Spleen (tissue), 11 donors: Measurements from ENCODE around the gene RBBP7. TPM values are rescaled to one million over a fixed set of nuclear protein-coding genes. Genes with fewer than 3 reads are reported as not detected.

Source experiments
- DNase-seq: peaks from one replicate; pipeline ENCODE4 v3.0.0-alpha.2; 2020
- H3K27ac ChIP-seq, 8 donors: fragments of 200-600 bp; sonication (generic) in 7 of 8; 1 replicate in 4 of 8; 2 replicates in 4 of 8; pipeline versions ENCODE4 v1.5.0 to v1.8.0; 2016 to 2021; ENCODE audit warnings: inconsistent platforms in 4 of 8, mild to moderate bottlenecking in 4 of 8, moderate library complexity in 1 of 8
- H3K27me3 ChIP-seq, 7 donors: fragments of 200-600 bp; sonication (generic) in 6 of 7; replicated peaks in 1 of 7; 1 replicate in 4 of 7; 2 replicates in 3 of 7; pipeline versions ENCODE4 v1.5.0 to v1.8.0; 2016 to 2021; ENCODE audit warnings: inconsistent platforms in 3 of 7, mild to moderate bottlenecking in 1 of 7
- H3K36me3 ChIP-seq, 6 donors: fragments of 200-600 bp; sonication (generic) in 5 of 6; 1 replicate in 4 of 6; 2 replicates in 2 of 6; pipeline versions ENCODE4 v1.5.0 to v1.8.0; 2016 to 2021; ENCODE audit warnings: inconsistent platforms in 2 of 6
- H3K4me1 ChIP-seq, 6 donors: fragments of 200-600 bp; sonication (generic) in 5 of 6; 1 replicate in 3 of 6; 2 replicates in 3 of 6; pipeline versions ENCODE4 v1.5.0 to v1.8.0; 2016 to 2021; ENCODE audit warnings: inconsistent platforms in 3 of 6
- H3K4me3 ChIP-seq, 8 donors: fragments of 200-600 bp; sonication (generic) in 7 of 8; 1 replicate in 4 of 8; 2 replicates in 4 of 8; pipeline versions ENCODE4 v1.5.0 to v1.8.0; 2016 to 2021; ENCODE audit warnings: inconsistent platforms in 4 of 8, mild to moderate bottlenecking in 4 of 8, moderate library complexity in 2 of 8
- H3K9me3 ChIP-seq, 8 donors: fragments of 200-600 bp; sonication (generic) in 7 of 8; 1 replicate in 4 of 8; 2 replicates in 4 of 8; pipeline versions ENCODE4 v1.5.0 to v1.8.0; 2016 to 2021; ENCODE audit warnings: inconsistent platforms in 4 of 8
- POLR2A ChIP-seq, 3 donors: fragments of 450-650 bp; IDR thresholded peaks; one replicate each; pipeline ENCODE4 v1.5.1; 2017; ENCODE audit warnings: antibody characterized with exemption in 3 of 3, mild to moderate bottlenecking in 1 of 3
- POLR2AphosphoS5 ChIP-seq, 3 donors: sonication (generic); formaldehyde crosslinking; IDR thresholded peaks; one replicate each; pipeline ENCODE4 v1.5.1; 2017; ENCODE audit warnings: antibody characterized with exemption in 3 of 3
- WGBS, 5 donors: extraction: QIAGEN DNeasy Blood & Tissue Kit in 3 of 5; methylation state at CpG; one replicate each; pipeline versions ENCODE4 v1.1.5 to v1.1.7; 2013 to 2018; 5-methylcytosine and 5-hydroxymethylcytosine counted together
- intact Hi-C: fragments of 100-400 bp; cut with DNase I; formaldehyde crosslinking; loops from one replicate; pipeline ENCODE4 v1.15.0; 2023; ENCODE audit warnings: low total_unique reads
- polyA plus RNA-seq, 3 donors: library from polyadenylated mRNA; stranded (reverse); fragments of 200-250 nt; gene quantifications; one replicate each; pipeline ENCODE4 v1.2.1, GENCODE V29; 2013
- total RNA-seq, 7 donors: library from RNA; depleted of rRNA in 3 of 7; stranded (reverse); fragments of >200 nt in 3 of 7; fragmentation: NEBNext Ultra II Directional in 4 of 7; extraction: Animal tissue kit (Norgen Biotek cat#: 25700) in 4 of 7; gene quantifications; one replicate each; pipeline versions ENCODE4 v1.1.0 to v1.2.1, GENCODE V29; 2016 to 2021
- TF ChIP-seq, protein P1 (sequence below), 11 experiments: fragments of 200-600 bp in 7 of 11; fragments of 450-650 bp in 4 of 11; sonication (generic) in 4 of 11; IDR thresholded peaks in 8 of 11; conservative IDR thresholded peaks in 3 of 11; 1 replicate in 7 of 11; 2 replicates in 4 of 11; pipeline versions ENCODE4 v1.4.0 to v1.8.0; 2016 to 2021; ENCODE audit warnings: antibody characterized with exemption in 11 of 11, inconsistent platforms in 4 of 11, mild to moderate bottlenecking in 1 of 11
- donor health status: healthy with polysubstance abuse.
- donor health status: DM: no; HTN: no; CAD: no; lungs with moderate emphysema.
- donor health status: DM: no; HTN: no; CAD: no.
- donor health status: Bipolar disorder and iron deficiency.
- donor health status: healthy.
- donor health status: DM: no; HTN: no; CAD: no.
- donor health status: DM: yes; HTN: yes; CAD: no.

Gene RBBP7
- total and polyA plus RNA-seq, 10 donors: 68.5 to 132 (median 76.9) TPM

DNA sequence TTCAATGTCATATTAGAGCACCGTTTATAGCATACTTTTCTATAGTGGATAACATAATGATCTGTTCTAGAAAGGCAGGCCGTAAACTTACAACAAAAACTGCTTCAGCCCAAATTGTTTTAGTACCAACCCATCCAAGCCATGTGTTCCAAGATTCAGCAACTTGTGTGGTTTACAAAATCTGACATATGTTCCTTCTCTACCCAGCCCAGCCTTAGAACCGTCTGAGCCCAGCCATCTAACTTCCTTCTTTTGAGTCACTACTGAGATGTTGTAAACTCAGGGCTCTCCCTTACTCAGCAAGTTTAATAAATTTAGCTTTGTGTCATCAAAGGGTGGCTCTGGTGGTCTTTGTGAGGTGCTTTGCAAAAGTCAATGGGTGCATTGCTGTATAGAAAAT lies 43.9 kb upstream of the RBBP7 start:
- Histone ChIP-seq H3K4me1 (no peaks in the 10 kb centered on the region), H3K4me3 (no peak overlapping the region), H3K27me3 (peaks cover 0 to 5% (median 0%) of the 10 kb centered on the region in 7 donors), H3K27ac (peak overlapping the region in 1 of 8 donors; percentile 23), H3K36me3 (no peaks in the 10 kb centered on the region), H3K9me3 (no peaks in the 10 kb centered on the region)
- intact Hi-C loops: no loop called here
- DNase-seq: no peak
- WGBS, 5 donors: 52 to 60% (median 55%) methylated on average over 3 of the region's 3 CpGs
- TF ChIP-seq POLR2AphosphoS5 (IDR thresholded peaks at IDR 0.05) (no peak), POLR2A (IDR thresholded peaks at IDR 0.05) (no peak)
- TF ChIP-seq, protein P1, sequence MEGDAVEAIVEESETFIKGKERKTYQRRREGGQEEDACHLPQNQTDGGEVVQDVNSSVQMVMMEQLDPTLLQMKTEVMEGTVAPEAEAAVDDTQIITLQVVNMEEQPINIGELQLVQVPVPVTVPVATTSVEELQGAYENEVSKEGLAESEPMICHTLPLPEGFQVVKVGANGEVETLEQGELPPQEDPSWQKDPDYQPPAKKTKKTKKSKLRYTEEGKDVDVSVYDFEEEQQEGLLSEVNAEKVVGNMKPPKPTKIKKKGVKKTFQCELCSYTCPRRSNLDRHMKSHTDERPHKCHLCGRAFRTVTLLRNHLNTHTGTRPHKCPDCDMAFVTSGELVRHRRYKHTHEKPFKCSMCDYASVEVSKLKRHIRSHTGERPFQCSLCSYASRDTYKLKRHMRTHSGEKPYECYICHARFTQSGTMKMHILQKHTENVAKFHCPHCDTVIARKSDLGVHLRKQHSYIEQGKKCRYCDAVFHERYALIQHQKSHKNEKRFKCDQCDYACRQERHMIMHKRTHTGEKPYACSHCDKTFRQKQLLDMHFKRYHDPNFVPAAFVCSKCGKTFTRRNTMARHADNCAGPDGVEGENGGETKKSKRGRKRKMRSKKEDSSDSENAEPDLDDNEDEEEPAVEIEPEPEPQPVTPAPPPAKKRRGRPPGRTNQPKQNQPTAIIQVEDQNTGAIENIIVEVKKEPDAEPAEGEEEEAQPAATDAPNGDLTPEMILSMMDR (IDR thresholded peaks at IDR 0.05 in 8 of 11, conservative IDR thresholded peaks at IDR 0.05 in 3 of 11): no peak

DNA sequence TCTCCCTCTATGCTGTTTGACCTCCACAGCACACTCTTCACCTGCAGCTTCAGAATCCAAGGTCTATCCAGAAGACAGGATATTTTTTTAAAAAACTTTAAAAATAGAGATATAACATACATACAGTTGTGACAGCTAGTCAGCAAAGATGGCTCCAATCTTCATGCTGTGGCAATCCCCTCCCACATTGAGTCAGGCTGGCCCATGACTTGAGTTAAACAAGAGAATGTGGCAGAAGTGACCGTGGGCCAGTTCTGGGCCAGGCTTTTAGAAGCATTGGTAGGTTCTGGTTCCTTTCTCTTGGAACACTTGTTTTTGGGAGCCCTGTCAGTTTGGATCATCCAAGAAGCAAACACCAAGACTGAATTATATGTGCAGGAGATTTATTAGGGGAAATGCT lies 40.2 kb upstream of the RBBP7 start:
- DNase-seq: no peak
- Histone ChIP-seq H3K9me3 (no peaks in the 10 kb centered on the region), H3K4me1 (no peaks in the 10 kb centered on the region), H3K4me3 (no peak overlapping the region), H3K36me3 (no peaks in the 10 kb centered on the region), H3K27me3 (peaks cover 0 to 8% (median 0%) of the 10 kb centered on the region in 7 donors), H3K27ac (no peak overlapping the region)
- intact Hi-C loops: no loop called here
- WGBS, 5 donors: 65 to 100% (median 87%) methylated on average over 1 of the region's 1 CpG
- TF ChIP-seq, protein P1 (IDR thresholded peaks at IDR 0.05 in 8 of 11, conservative IDR thresholded peaks at IDR 0.05 in 3 of 11): no peak
- TF ChIP-seq POLR2A (IDR thresholded peaks at IDR 0.05) (no peak), POLR2AphosphoS5 (IDR thresholded peaks at IDR 0.05) (no peak)

DNA sequence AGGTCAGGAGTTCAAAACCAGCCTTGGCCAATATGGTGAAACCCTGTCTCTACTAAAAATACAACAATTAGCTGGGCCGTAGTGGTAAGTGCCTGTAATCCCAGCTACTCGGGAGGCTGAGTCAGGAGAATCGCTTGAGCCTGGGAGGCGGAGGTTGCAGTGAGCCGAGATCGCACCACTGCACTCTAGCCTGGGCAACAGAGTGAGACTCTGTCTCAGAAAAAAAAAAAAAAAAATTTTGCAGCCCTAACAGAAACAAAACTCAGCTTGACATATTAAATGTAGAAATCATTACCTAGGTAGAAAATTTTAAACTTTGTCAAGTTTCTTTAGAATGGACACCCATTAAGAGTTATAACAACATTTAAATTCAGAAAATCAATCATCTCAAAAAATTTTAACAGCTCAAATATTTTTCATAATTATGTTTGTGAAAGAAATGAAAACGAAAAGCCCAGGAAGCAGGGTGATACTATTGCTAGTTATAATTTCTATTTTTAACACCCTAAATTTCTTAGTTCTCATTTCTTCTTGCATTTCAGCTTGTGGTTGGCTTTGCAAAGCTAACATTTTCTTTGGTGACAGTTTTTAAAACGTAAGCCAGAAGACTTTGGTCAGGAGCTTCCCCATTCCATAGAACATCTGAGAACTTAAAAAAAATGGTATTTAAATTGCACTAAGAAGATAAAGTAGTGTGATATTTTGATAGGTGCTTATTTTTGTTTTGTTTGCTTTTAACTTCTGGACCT lies 33.3 kb upstream of the RBBP7 start:
- intact Hi-C loops: no loop called here
- no peaks in the 10 kb centered on the region for H3K4me1 ChIP-seq
- no peak for TF ChIP-seq POLR2AphosphoS5 (IDR thresholded peaks at IDR 0.05)
- TF ChIP-seq, protein P1 (IDR thresholded peaks at IDR 0.05 in 8 of 11, conservative IDR thresholded peaks at IDR 0.05 in 3 of 11): no peak
- TF ChIP-seq POLR2A (IDR thresholded peaks at IDR 0.05): no peak
- H3K27ac ChIP-seq: peak overlapping the region in 1 of 8 donors; percentile 27
- DNase-seq: no peak
- H3K36me3 ChIP-seq: no peaks in the 10 kb centered on the region
- no peak overlapping the region for H3K4me3 ChIP-seq
- 50 to 66% (median 58%) methylated on average over 8 of the region's 8 CpGs for WGBS, 5 donors
- H3K27me3 ChIP-seq: peaks cover 0 to 29% (median 0%) of the 10 kb centered on the region in 7 donors
- H3K9me3 ChIP-seq: no peaks in the 10 kb centered on the region

DNA sequence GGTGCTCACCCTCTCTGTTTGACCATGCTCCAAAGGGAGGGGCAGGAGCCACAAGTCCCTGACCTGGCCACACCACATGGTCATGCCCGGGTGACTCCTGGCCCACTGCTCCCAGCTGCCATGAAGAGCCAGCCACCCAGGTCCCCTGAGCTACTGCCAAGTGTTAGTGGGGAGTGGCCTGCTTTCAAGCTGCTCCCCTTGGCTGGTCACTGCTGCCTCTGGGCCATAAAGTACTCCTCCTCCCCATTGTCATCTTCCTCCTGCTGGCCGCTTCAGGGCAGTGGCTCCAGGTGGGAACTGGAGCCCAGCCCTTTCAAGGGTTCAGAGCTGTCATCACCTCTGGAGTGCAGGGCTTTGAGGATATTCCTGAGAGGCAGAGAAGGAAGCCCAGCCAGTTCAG lies 27.3 kb upstream of the RBBP7 start:
- no peaks in the 10 kb centered on the region for H3K36me3 ChIP-seq
- TF ChIP-seq, protein P1 (IDR thresholded peaks at IDR 0.05 in 8 of 11, conservative IDR thresholded peaks at IDR 0.05 in 3 of 11): no peak
- TF ChIP-seq POLR2A (IDR thresholded peaks at IDR 0.05) (no peak), POLR2AphosphoS5 (IDR thresholded peaks at IDR 0.05) (no peak)
- H3K4me3 ChIP-seq: no peak overlapping the region
- peaks cover 0 to 24% (median 0%) of the 10 kb centered on the region in 7 donors for H3K27me3 ChIP-seq
- no peak for DNase-seq
- H3K9me3 ChIP-seq: no peaks in the 10 kb centered on the region
- no peak overlapping the region for H3K27ac ChIP-seq
- intact Hi-C loops: no loop called here
- 50 to 100% (median 83%) methylated on average over 1 to 2 of the region's 2 CpGs; no CpG with 5 or more reads in 1 of the 5 donors for WGBS, 5 donors
- peaks cover 0 to 7% (median 2%) of the 10 kb centered on the region in 6 donors for H3K4me1 ChIP-seq
